HG03520 (cell line): ENCODE measurements around the gene FNDC5.

ENCODE experiments used
- ATAC-seq: cut with Tn5 transposase; IDR thresholded peaks from one replicate; pipeline ENCODE4 v1.9.1; 2021; ENCODE audit warnings: mild to moderate bottlenecking, moderate library complexity; ENCODE audit not compliant: unreplicated experiment

FNDC5 gene

GRCh38 chr1:32885676-32886003 is 14.9 kb upstream of the FNDC5 start:
- no peak for ATAC-seq

- no peak for ATAC-seq
These were observed 14.0 kb upstream of the FNDC5 start for GRCh38 chr1:32884726-32885125.

GRCh38 chr1:32884032-32884372 is 13.3 kb upstream of the FNDC5 start:
- ATAC-seq: no peak

GRCh38 chr1:32883338-32884031 is 12.8 kb upstream of the FNDC5 start:
- no peak for ATAC-seq

GRCh38 chr1:32881871-32882850 is 11.4 kb upstream of the FNDC5 start:
- ATAC-seq: no peak

GRCh38 chr1:32881291-32881690 is 10.6 kb upstream of the FNDC5 start:
- no peak for ATAC-seq

GRCh38 chr1:32878637-32879041 is 7.9 kb upstream of the FNDC5 start:
- ATAC-seq: no peak

- no peak for ATAC-seq
These were observed 7.5 kb upstream of the FNDC5 start for GRCh38 chr1:32878183-32878582.

- no peak for ATAC-seq
These were observed 6.7 kb upstream of the FNDC5 start for GRCh38 chr1:32877211-32878110.

- ATAC-seq: peak; percentile 56
These were observed 5.9 kb upstream of the FNDC5 start for GRCh38 chr1:32876341-32877210.

GRCh38 chr1:32874860-32875752 is 4.4 kb upstream of the FNDC5 start:
- ATAC-seq: no peak

- no peak for ATAC-seq
These were observed 2.8 kb upstream of the FNDC5 start for GRCh38 chr1:32873484-32873883.

- ATAC-seq: no peak
These were observed 1.4 kb upstream of the FNDC5 start for GRCh38 chr1:32872192-32872460.

- ATAC-seq: no peak
These were observed 866 bp upstream of the FNDC5 start for GRCh38 chr1:32871364-32872191.

- ATAC-seq: no peak
These were observed 643 bp downstream of the FNDC5 start for GRCh38 chr1:32869923-32870614.

- ATAC-seq: no peak
These were observed 1.8 kb downstream of the FNDC5 start for GRCh38 chr1:32868806-32869455.

GRCh38 chr1:32868085-32868484 is 2.6 kb downstream of the FNDC5 start:
- no peak for ATAC-seq

GRCh38 chr1:32867671-32868070 is 3.0 kb downstream of the FNDC5 start:
- ATAC-seq: no peak
